B cell (primary cell): ENCODE data around the gene ZCCHC3. TPM values are rescaled to one million over a fixed set of nuclear protein-coding genes. Genes with fewer than 3 reads are reported as not detected.

Experiments
- ATAC-seq: fragments of 200-7000 bp; cut with Tn5 transposase; one replicate; pipeline ENCODE4 v1.10.0; 2021; ENCODE audit warnings: low read depth, mild to moderate bottlenecking, moderate number of reproducible peaks, moderate library complexity
- CTCF ChIA-PET: fragments of 350-600 bp; sonication (Branson Sonifier 250); formaldehyde crosslinking; loops from one replicate; lab custom pipeline; 2021; ENCODE audit warnings: antibody characterized with exemption, inconsistent platforms; lab: Charles Lee
- POLR2A ChIA-PET: fragments of 350-600 bp; sonication (Branson Sonifier 250); formaldehyde crosslinking; loops from one replicate; lab custom pipeline; 2021; ENCODE audit warnings: antibody characterized with exemption; lab: Charles Lee
- DNase-seq: peaks from one replicate; pipeline ENCODE4 v3.0.0; 2013
- H2AFZ ChIP-seq: 2 replicates; pipeline ENCODE4 v1.6.1; 2012; ENCODE audit warnings: mild to moderate bottlenecking, low read depth, low read length; ENCODE audit not compliant: insufficient read depth, poor library complexity, severe bottlenecking
- H3K27ac ChIP-seq, 2 donors: 1 replicate in 1 of 2; 2 replicates in 1 of 2; pipeline ENCODE4 v1.5.1; 2012 to 2013; ENCODE audit warnings: low read length in 2 of 2, mild to moderate bottlenecking in 2 of 2, moderate library complexity in 1 of 2
- H3K27me3 ChIP-seq, 4 experiments: fragments of 200-600 bp in 1 of 4; sonication (generic) in 1 of 4; replicated peaks in 1 of 4; 1 replicate in 2 of 4; 2 replicates in 2 of 4; pipeline versions ENCODE4 v1.6.1 to v1.7.0; 2013 to 2016; ENCODE audit warnings: low read length in 3 of 4, mild to moderate bottlenecking in 2 of 4, mixed read lengths in 1 of 4, moderate library complexity in 1 of 4; ENCODE audit not compliant: insufficient read depth in 4 of 4, control insufficient read depth in 3 of 4; ENCODE audit errors: control extremely low read depth in 1 of 4
- H3K36me3 ChIP-seq, 2 experiments: replicated peaks in 1 of 2; 1 replicate in 1 of 2; 2 replicates in 1 of 2; pipeline versions ENCODE4 v1.6.1 to v1.7.1; 2013; ENCODE audit warnings: low read length in 1 of 2; ENCODE audit not compliant: insufficient read depth in 2 of 2, control insufficient read depth in 1 of 2; ENCODE audit errors: control extremely low read depth in 1 of 2, extremely low read depth in 1 of 2
- H3K4me1 ChIP-seq, 2 donors: fragments of 200-600 bp in 1 of 2; sonication (generic) in 1 of 2; 1 replicate in 1 of 2; 2 replicates in 1 of 2; pipeline versions ENCODE4 v1.5.1 to v1.6.1; 2013 to 2017; ENCODE audit warnings: low read length in 2 of 2; ENCODE audit not compliant: control insufficient read depth in 2 of 2, insufficient read depth in 2 of 2
- H3K4me2 ChIP-seq: replicated peaks from 2 replicates; pipeline ENCODE3; 2012; ENCODE audit warnings: mild to moderate bottlenecking, low read depth, low read length; ENCODE audit not compliant: poor library complexity, severe bottlenecking
- H3K4me3 ChIP-seq, 5 experiments: fragments of 200-600 bp in 1 of 5; sonication (generic) in 1 of 5; 1 replicate in 3 of 5; 2 replicates in 2 of 5; pipeline versions ENCODE4 v1.5.1 to v1.7.0; 2011 to 2016; ENCODE audit warnings: low read length in 4 of 5, mild to moderate bottlenecking in 4 of 5, low read depth in 2 of 5, control low read depth in 1 of 5, moderate library complexity in 1 of 5; ENCODE audit not compliant: insufficient read depth in 1 of 5; ENCODE audit errors: control extremely low read depth in 1 of 5, extremely low read depth in 1 of 5
- H3K79me2 ChIP-seq: fragments of 200-600 bp; sonication (generic); one replicate; pipeline ENCODE4 v1.6.0; 2016; ENCODE audit warnings: low read length; ENCODE audit not compliant: control insufficient read depth, insufficient read depth
- H3K9ac ChIP-seq: fragments of 200-600 bp; sonication (generic); 2 replicates; pipeline ENCODE4 v1.6.1; 2017; ENCODE audit warnings: mild to moderate bottlenecking, low read length, moderate library complexity
- H3K9me3 ChIP-seq, 3 donors: one replicate each; pipeline versions ENCODE4 v1.6.1 to v1.7.1; 2013; ENCODE audit warnings: low read length in 2 of 3; ENCODE audit not compliant: control insufficient read depth in 2 of 3, insufficient read depth in 1 of 3; ENCODE audit errors: control extremely low read depth in 1 of 3
- H4K20me1 ChIP-seq: 2 replicates; pipeline ENCODE4 v1.6.0; 2012; ENCODE audit warnings: mild to moderate bottlenecking, low read length; ENCODE audit not compliant: insufficient read depth, control insufficient read depth, poor library complexity, severe bottlenecking
- H3K27ac Mint-ChIP-seq: one replicate; pipeline ENCODE4 v1.8.0; 2021; ENCODE audit warnings: mixed read lengths
- H3K27me3 Mint-ChIP-seq: one replicate; pipeline ENCODE4 v1.8.0; 2021; ENCODE audit warnings: mixed read lengths
- H3K4me1 Mint-ChIP-seq: one replicate; pipeline ENCODE4 v1.8.0; 2021; ENCODE audit warnings: mixed read lengths
- H3K4me3 Mint-ChIP-seq: one replicate; pipeline ENCODE4 v1.8.0; 2021; ENCODE audit warnings: mixed read lengths
- H3K9me3 Mint-ChIP-seq: one replicate; pipeline ENCODE4 v1.8.0; 2022; ENCODE audit warnings: mixed read lengths; ENCODE audit not compliant: insufficient read depth
- CTCF ChIP-seq: fragments of 200-600 bp; IDR thresholded peaks from one replicate; pipeline ENCODE4 v1.8.0; 2022; ENCODE audit warnings: antibody characterized with exemption, mild to moderate bottlenecking
- EZH2 ChIP-seq: IDR thresholded peaks from 2 replicates; pipeline ENCODE4 v1.6.1; 2012; ENCODE audit warnings: borderline replicate concordance, low read depth, mild to moderate bottlenecking, moderate library complexity, low read length; ENCODE audit not compliant: insufficient read depth, poor library complexity, severe bottlenecking
- WGBS: methylation state at CpG from one replicate; pipeline ENCODE4 v1.1.5; 2013; ENCODE audit warnings: missing lambda C conversion rate; ENCODE audit not compliant: insufficient coverage; 5-methylcytosine and 5-hydroxymethylcytosine counted together
- intact Hi-C: fragments of 100-400 bp; cut with micrococcal nuclease; formaldehyde crosslinking; loops from one replicate; pipeline ENCODE4 v1.10.0; 2022
- polyA plus RNA-seq: library from polyadenylated mRNA; depleted of rRNA; stranded (reverse); fragments of >200 nt; gene quantifications from 2 replicates; pipeline ENCODE4 v1.2.3, GENCODE V29; 2012
- total RNA-seq, 2 donors: library from RNA; stranded (reverse); fragments of 120-200 nt in 1 of 2; gene quantifications; 1 replicate in 1 of 2; 2 replicates in 1 of 2; pipeline versions ENCODE4 v1.2.3 to v1.2.4, GENCODE V29; 2013 to 2022

The ZCCHC3 gene
- total and polyA plus RNA-seq, 2 donors (not counting 1 experiment from before 2014, with no cell fraction given), result 12.8 to 35.7 TPM

GRCh38 chr20:325045-325888, 27.9 kb downstream of the ZCCHC3 start, which contains the start of gene SOX12:
Gene SOX12, plus strand, starts transcription at chr20:325552. Its CDS starts 373 bp downstream, at chr20:325925.
- Histone ChIP-seq H3K4me1 (peaks cover 24 to 37% of the 10 kb centered on the region in 2 donors), H3K9me3 (peaks cover 0 to 4% (median 0%) of the 10 kb centered on the region in 3 donors), H3K4me2 (peak within 1 kb of the TSS; percentile 97), H3K27me3 (no peaks in the 10 kb centered on the region), H2AFZ (peak within 1 kb of the TSS; percentile 91), H4K20me1 (peaks cover 24% of the 10 kb centered on the region), H3K9ac (peak within 1 kb of the TSS; percentile 79), H3K4me3 (peak within 1 kb of the TSS; percentile 63 to 95 (median 79)), H3K27ac (peak within 1 kb of the TSS; percentile 69 to 89), H3K36me3 (peaks cover 0 to 3% of the 10 kb centered on the region in 2 experiments), H3K79me2 (no peaks in the 10 kb centered on the region)
- under 1% methylated on average over 103 of the region's 106 CpGs for WGBS
- ChIA-PET POLR2A (interaction anchor here (0.6 to 4.8 kb wide), 6 partner anchors 10 to 219 kb away, joined by 3 to 35 read pairs (median 6); partner anchors contain the start of genes CSNK2A1 and ZCCHC3), CTCF (interaction anchor here (1.2 to 7.5 kb wide), 5 partner anchors 16 to 59 kb away, joined by 3 to 58 read pairs (median 6); partner anchors contain the start of gene ZCCHC3)
- H3K4me1 Mint-ChIP-seq, result peaks cover 34% of the 10 kb centered on the region
- intact Hi-C loops, result loop anchor here (1.0 kb wide), 2 partner anchors 22 to 137 kb away; partner anchors contain the start of genes NRSN2 and TBC1D20
- peak; percentile 96 for DNase-seq
- peak within 1 kb of the TSS; percentile 95 for H3K27ac Mint-ChIP-seq
- peak within 1 kb of the TSS; percentile 95 for H3K4me3 Mint-ChIP-seq
- ATAC-seq, result peak; percentile 64
- no peak for TF ChIP-seq EZH2
- TF ChIP-seq CTCF, result no peak
- H3K27me3 Mint-ChIP-seq, result no peaks in the 10 kb centered on the region
- H3K9me3 Mint-ChIP-seq, result no peaks in the 10 kb centered on the region
